Left ventricle myocardium superior (tissue), 1 donor: ENCODE results near the gene PPARGC1A. TPM values are rescaled to one million over a fixed set of nuclear protein-coding genes. Genes with fewer than 3 reads are reported as not detected.

Experiments used
- ATAC-seq: fragments of 200-7000 bp; cut with Tn5 transposase; one replicate; pipeline ENCODE4 v1.9.1; 2020; ENCODE audit warnings: mild to moderate bottlenecking, moderate library complexity
- DNase-seq: peaks from one replicate; pipeline ENCODE4 v3.0.0-alpha.2; 2020
- intact Hi-C: fragments of 100-400 bp; cut with micrococcal nuclease; formaldehyde crosslinking; loops from one replicate; pipeline ENCODE4 v1.11.0; 2022
- total RNA-seq: library from RNA; stranded (reverse); fragmentation: NEBNext Ultra II Directional; extraction: Animal tissue kit (Norgen Biotek cat#: 25700); gene quantifications from one replicate; pipeline ENCODE4 v1.2.1, GENCODE V29; 2021
- donor health status: DM: no; HTN: yes; CAD: no; lungs with severe emphysema.

The PPARGC1A gene
- total RNA-seq, 1 donor from 2014 or later, result 97.2 TPM

GRCh38 chr4:23915459-23916132 is 25.7 kb upstream of the PPARGC1A start:
- ATAC-seq, result peak; percentile 87
- DNase-seq, result peak; percentile 37
- intact Hi-C loops, result no loop called here

- DNase-seq, result no peak
- intact Hi-C loops, result no loop called here
- ATAC-seq, result no peak
Measured at GRCh38 chr4:23911675-23912455, 22.0 kb upstream of the PPARGC1A start.

GRCh38 chr4:23909671-23910070 is 19.8 kb upstream of the PPARGC1A start:
- intact Hi-C loops, result no loop called here

GRCh38 chr4:23906839-23907238 is 17.0 kb upstream of the PPARGC1A start:
- no peak for ATAC-seq
- intact Hi-C loops, result no loop called here
- DNase-seq, result no peak

More at GRCh38 chr4:23909671-23910070, 19.8 kb upstream of the PPARGC1A start:
- no peak for DNase-seq
- ATAC-seq, result no peak

- peak; percentile 74 for ATAC-seq
- intact Hi-C loops, result no loop called here
- no peak for DNase-seq
Measured at GRCh38 chr4:23904639-23905071, 14.8 kb upstream of the PPARGC1A start.

GRCh38 chr4:23903859-23904438 is 14.1 kb upstream of the PPARGC1A start:
- intact Hi-C loops, result no loop called here
- DNase-seq (no peak), ATAC-seq (peak; percentile 79)

GRCh38 chr4:23902222-23902804 is 12.5 kb upstream of the PPARGC1A start:
- ATAC-seq (no peak), DNase-seq (no peak)
- intact Hi-C loops, result no loop called here

- no peak for ATAC-seq
Measured at GRCh38 chr4:23900636-23901035, 10.8 kb upstream of the PPARGC1A start.

GRCh38 chr4:23899565-23899964 is 9.7 kb upstream of the PPARGC1A start:
- intact Hi-C loops, result no loop called here
- ATAC-seq (no peak), DNase-seq (no peak)

More at GRCh38 chr4:23900636-23901035, 10.8 kb upstream of the PPARGC1A start:
- DNase-seq, result no peak
- intact Hi-C loops, result no loop called here

- intact Hi-C loops, result no loop called here
- ATAC-seq, result no peak
- no peak for DNase-seq
Measured at GRCh38 chr4:23897564-23898109, 7.8 kb upstream of the PPARGC1A start.

GRCh38 chr4:23894021-23894420 is 4.2 kb upstream of the PPARGC1A start:
- no peak for DNase-seq
- intact Hi-C loops, result no loop called here
- ATAC-seq, result no peak

GRCh38 chr4:23891064-23891421 is 1.2 kb upstream of the PPARGC1A start:
- DNase-seq (no peak), ATAC-seq (no peak)
- intact Hi-C loops, result no loop called here

GRCh38 chr4:23890369-23891063 is 669 bp upstream of the PPARGC1A start:
- ATAC-seq (peak; percentile 1), DNase-seq (no peak)
- intact Hi-C loops, result no loop called here

GRCh38 chr4:23889391-23889790 is 456 bp downstream of the PPARGC1A start:
- no peak for ATAC-seq
- intact Hi-C loops, result no loop called here

GRCh38 chr4:23888421-23889319 is 1.2 kb downstream of the PPARGC1A start:
- ATAC-seq (peak; percentile 65), DNase-seq (no peak)
- intact Hi-C loops, result no loop called here

More at GRCh38 chr4:23889391-23889790, 456 bp downstream of the PPARGC1A start:
- DNase-seq, result no peak

- intact Hi-C loops, result no loop called here
- DNase-seq, result no peak
- ATAC-seq, result no peak
Measured at GRCh38 chr4:23887989-23888388, 1.9 kb downstream of the PPARGC1A start.

- DNase-seq (no peak), ATAC-seq (no peak)
- intact Hi-C loops, result no loop called here
Measured at GRCh38 chr4:23887173-23887572, 2.7 kb downstream of the PPARGC1A start.

- intact Hi-C loops, result no loop called here
- no peak for ATAC-seq
- DNase-seq, result no peak
Measured at GRCh38 chr4:23885943-23886590, 3.8 kb downstream of the PPARGC1A start.
